SK-N-SH (cell line): Measurements from ENCODE around the gene KIF6.

Experiments used
- TAF1 ChIP-seq: IDR thresholded peaks from 2 replicates; pipeline ENCODE4 v1.6.1; 2012; ENCODE audit warnings: low read depth, mild to moderate bottlenecking, low read length, moderate library complexity, borderline replicate concordance
- TF ChIP-seq, protein P1 (sequence below): fragments of 200-600 bp; sonication (generic); IDR thresholded peaks from 2 replicates; pipeline ENCODE4 v1.6.1; 2017; ENCODE audit warnings: antibody characterized with exemption, mild to moderate bottlenecking, moderate library complexity
- TF ChIP-seq, protein P2 (sequence below): IDR thresholded peaks from 2 replicates; pipeline ENCODE4 v1.6.1; 2012; ENCODE audit warnings: mild to moderate bottlenecking, low read depth, low read length, moderate library complexity

DNA sequence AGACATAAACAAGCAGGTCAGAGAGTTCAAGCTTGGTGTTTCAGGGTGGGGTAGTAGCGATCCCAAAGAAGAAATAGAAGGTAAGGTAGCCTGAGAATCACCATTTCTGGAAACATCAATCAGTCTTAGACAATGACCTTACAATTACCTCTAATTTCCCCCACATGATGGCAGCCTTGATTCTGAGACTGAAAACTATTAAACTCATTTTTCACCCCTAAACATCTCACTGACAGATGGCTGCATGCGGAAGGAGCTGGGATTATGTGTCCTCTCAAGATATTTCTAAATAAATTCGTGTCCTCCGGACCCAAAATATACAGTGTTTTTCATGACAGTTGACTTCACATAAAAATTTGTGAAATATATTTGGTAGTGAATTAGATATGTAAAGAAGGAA, 61.0 kb downstream of the KIF6 start:
- TF ChIP-seq, protein P1, sequence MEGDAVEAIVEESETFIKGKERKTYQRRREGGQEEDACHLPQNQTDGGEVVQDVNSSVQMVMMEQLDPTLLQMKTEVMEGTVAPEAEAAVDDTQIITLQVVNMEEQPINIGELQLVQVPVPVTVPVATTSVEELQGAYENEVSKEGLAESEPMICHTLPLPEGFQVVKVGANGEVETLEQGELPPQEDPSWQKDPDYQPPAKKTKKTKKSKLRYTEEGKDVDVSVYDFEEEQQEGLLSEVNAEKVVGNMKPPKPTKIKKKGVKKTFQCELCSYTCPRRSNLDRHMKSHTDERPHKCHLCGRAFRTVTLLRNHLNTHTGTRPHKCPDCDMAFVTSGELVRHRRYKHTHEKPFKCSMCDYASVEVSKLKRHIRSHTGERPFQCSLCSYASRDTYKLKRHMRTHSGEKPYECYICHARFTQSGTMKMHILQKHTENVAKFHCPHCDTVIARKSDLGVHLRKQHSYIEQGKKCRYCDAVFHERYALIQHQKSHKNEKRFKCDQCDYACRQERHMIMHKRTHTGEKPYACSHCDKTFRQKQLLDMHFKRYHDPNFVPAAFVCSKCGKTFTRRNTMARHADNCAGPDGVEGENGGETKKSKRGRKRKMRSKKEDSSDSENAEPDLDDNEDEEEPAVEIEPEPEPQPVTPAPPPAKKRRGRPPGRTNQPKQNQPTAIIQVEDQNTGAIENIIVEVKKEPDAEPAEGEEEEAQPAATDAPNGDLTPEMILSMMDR: no peak
- TF ChIP-seq TAF1: no peak
- TF ChIP-seq, protein P2, sequence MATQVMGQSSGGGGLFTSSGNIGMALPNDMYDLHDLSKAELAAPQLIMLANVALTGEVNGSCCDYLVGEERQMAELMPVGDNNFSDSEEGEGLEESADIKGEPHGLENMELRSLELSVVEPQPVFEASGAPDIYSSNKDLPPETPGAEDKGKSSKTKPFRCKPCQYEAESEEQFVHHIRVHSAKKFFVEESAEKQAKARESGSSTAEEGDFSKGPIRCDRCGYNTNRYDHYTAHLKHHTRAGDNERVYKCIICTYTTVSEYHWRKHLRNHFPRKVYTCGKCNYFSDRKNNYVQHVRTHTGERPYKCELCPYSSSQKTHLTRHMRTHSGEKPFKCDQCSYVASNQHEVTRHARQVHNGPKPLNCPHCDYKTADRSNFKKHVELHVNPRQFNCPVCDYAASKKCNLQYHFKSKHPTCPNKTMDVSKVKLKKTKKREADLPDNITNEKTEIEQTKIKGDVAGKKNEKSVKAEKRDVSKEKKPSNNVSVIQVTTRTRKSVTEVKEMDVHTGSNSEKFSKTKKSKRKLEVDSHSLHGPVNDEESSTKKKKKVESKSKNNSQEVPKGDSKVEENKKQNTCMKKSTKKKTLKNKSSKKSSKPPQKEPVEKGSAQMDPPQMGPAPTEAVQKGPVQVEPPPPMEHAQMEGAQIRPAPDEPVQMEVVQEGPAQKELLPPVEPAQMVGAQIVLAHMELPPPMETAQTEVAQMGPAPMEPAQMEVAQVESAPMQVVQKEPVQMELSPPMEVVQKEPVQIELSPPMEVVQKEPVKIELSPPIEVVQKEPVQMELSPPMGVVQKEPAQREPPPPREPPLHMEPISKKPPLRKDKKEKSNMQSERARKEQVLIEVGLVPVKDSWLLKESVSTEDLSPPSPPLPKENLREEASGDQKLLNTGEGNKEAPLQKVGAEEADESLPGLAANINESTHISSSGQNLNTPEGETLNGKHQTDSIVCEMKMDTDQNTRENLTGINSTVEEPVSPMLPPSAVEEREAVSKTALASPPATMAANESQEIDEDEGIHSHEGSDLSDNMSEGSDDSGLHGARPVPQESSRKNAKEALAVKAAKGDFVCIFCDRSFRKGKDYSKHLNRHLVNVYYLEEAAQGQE: no peak
